Activated CD4-positive, CD25-positive, alpha-beta regulatory T cell treated with anti-CD3 and anti-CD28 coated beads, Interleukin-2, amount 50 U/mL, for 24 hours (primary cell): ENCODE measurements around the gene CNTF.

Experiments
- ATAC-seq, 2 donors: fragments of 150-1000 bp; cut with Tn5 transposase; one replicate each; pipeline ENCODE4 v1.10.0; 2021; ENCODE audit warnings: mild to moderate bottlenecking in 1 of 2, moderate library complexity in 1 of 2

Gene CNTF

GRCh38 chr11:58606930-58607714 is 15.3 kb upstream of the CNTF start:
- no peak for ATAC-seq

GRCh38 chr11:58608331-58608730 is 14.1 kb upstream of the CNTF start:
- ATAC-seq = peak in 1 of 2 donors; percentile 41

- ATAC-seq = no peak
Measured at GRCh38 chr11:58609723-58610122, 12.7 kb upstream of the CNTF start.

GRCh38 chr11:58613228-58613627 is 9.2 kb upstream of the CNTF start:
- no peak for ATAC-seq

GRCh38 chr11:58615559-58615958 is 6.9 kb upstream of the CNTF start:
- no peak for ATAC-seq

- ATAC-seq = no peak
Measured at GRCh38 chr11:58616594-58616993, 5.9 kb upstream of the CNTF start.

GRCh38 chr11:58617976-58618557 is 4.4 kb upstream of the CNTF start:
- peak; percentile 67 to 70 for ATAC-seq

- peak in 1 of 2 donors; percentile 22 for ATAC-seq
Measured at GRCh38 chr11:58621586-58622262, 741 bp upstream of the CNTF start.

GRCh38 chr11:58625086-58625485 is 2.6 kb downstream of the CNTF start:
- ATAC-seq = no peak

- no peak for ATAC-seq
Measured at GRCh38 chr11:58625826-58626460, 3.5 kb downstream of the CNTF start.

GRCh38 chr11:58626934-58627483 is 4.5 kb downstream of the CNTF start:
- no peak for ATAC-seq

- no peak for ATAC-seq
Measured at GRCh38 chr11:58628446-58628845, 6.0 kb downstream of the CNTF start.

GRCh38 chr11:58629857-58630256 is 7.4 kb downstream of the CNTF start:
- ATAC-seq = peak; percentile 30 to 48

GRCh38 chr11:58631378-58631777 is 8.9 kb downstream of the CNTF start:
- no peak for ATAC-seq

- no peak for ATAC-seq
Measured at GRCh38 chr11:58632510-58632909, 10.0 kb downstream of the CNTF start.

GRCh38 chr11:58636587-58636986 is 14.1 kb downstream of the CNTF start:
- no peak for ATAC-seq

GRCh38 chr11:58637371-58637770 is 14.9 kb downstream of the CNTF start:
- no peak for ATAC-seq

GRCh38 chr11:58639103-58639502 is 16.6 kb downstream of the CNTF start:
- ATAC-seq = no peak

GRCh38 chr11:58639669-58640068 is 17.2 kb downstream of the CNTF start:
- no peak for ATAC-seq

- ATAC-seq = peak; percentile 17 to 38
Measured at GRCh38 chr11:58640386-58641023, 18.0 kb downstream of the CNTF start.

- ATAC-seq = no peak
Measured at GRCh38 chr11:58641341-58641740, 18.9 kb downstream of the CNTF start.

- ATAC-seq = no peak
Measured at GRCh38 chr11:58641803-58642581, 19.5 kb downstream of the CNTF start.
